ENCODE results near the gene KIF4B. TPM values are rescaled to one million over a fixed set of nuclear protein-coding genes. Genes with fewer than 3 reads are reported as not detected.
A peak's percentile ranks its signal among the peaks of the same experiment; 100 is the strongest.

KIF4B gene, protein sequence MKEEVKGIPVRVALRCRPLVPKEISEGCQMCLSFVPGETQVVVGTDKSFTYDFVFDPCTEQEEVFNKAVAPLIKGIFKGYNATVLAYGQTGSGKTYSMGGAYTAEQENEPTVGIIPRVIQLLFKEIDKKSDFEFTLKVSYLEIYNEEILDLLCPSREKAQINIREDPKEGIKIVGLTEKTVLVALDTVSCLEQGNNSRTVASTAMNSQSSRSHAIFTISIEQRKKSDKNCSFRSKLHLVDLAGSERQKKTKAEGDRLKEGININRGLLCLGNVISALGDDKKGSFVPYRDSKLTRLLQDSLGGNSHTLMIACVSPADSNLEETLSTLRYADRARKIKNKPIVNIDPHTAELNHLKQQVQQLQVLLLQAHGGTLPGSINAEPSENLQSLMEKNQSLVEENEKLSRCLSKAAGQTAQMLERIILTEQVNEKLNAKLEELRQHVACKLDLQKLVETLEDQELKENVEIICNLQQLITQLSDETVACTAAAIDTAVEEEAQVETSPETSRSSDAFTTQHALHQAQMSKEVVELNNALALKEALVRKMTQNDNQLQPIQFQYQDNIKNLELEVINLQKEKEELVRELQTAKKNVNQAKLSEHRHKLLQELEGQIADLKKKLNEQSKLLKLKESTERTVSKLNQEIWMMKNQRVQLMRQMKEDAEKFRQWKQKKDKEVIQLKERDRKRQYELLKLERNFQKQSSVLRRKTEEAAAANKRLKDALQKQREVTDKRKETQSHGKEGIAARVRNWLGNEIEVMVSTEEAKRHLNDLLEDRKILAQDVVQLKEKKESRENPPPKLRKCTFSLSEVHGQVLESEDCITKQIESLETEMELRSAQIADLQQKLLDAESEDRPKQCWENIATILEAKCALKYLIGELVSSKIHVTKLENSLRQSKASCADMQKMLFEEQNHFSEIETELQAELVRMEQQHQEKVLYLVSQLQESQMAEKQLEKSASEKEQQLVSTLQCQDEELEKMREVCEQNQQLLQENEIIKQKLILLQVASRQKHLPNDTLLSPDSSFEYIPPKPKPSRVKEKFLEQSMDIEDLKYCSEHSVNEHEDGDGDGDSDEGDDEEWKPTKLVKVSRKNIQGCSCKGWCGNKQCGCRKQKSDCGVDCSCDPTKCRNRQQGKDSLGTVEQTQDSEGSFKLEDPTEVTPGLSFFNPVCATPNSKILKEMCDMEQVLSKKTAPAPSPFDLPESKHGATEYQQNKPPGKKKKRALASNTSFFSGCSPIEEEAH
- total RNA-seq (under 1 TPM; 0.11 to 0.20 TPM), polyA plus RNA-seq (ENCODE audit: insufficient read length in 2 of 2) (under 1 TPM; 0.11 to 0.14 TPM)
- long read RNA-seq, donor 1, result 0 reads
- long read RNA-seq, donor 2, result 0 reads
- long read RNA-seq, donor 3, result 0 reads
- long read RNA-seq, donor 4, result 0 reads

DNA sequence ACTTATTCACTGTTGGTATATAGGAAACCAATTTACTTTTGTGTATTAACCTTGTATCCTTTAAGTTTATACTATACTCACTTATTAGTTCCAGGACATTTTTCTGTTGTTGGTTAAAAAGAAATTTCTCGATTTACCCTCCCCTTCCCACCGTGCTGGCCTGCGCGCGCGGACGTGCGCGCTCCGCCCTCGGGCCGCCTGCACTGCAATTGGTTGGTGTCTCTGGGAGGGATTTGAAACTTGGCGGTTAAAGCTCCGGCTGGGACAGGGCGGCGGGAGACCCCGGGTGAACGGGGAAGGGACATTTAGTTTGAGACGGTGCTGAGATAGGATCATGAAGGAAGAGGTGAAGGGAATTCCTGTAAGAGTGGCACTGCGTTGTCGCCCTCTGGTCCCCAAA, at the start of gene KIF4B:
TSS of gene KIF4B (plus strand) at position 230 of the 400 bp plus-strand sequence. CDS start at position 335, 105 bp downstream.
- WGBS (ENCODE audit: insufficient coverage), result 94% methylated on average over 16 of the region's 21 CpGs
- H3K27ac ChIP-seq (ENCODE audit: low read depth, low read length), result no peak within 1 kb of the TSS

DNA sequence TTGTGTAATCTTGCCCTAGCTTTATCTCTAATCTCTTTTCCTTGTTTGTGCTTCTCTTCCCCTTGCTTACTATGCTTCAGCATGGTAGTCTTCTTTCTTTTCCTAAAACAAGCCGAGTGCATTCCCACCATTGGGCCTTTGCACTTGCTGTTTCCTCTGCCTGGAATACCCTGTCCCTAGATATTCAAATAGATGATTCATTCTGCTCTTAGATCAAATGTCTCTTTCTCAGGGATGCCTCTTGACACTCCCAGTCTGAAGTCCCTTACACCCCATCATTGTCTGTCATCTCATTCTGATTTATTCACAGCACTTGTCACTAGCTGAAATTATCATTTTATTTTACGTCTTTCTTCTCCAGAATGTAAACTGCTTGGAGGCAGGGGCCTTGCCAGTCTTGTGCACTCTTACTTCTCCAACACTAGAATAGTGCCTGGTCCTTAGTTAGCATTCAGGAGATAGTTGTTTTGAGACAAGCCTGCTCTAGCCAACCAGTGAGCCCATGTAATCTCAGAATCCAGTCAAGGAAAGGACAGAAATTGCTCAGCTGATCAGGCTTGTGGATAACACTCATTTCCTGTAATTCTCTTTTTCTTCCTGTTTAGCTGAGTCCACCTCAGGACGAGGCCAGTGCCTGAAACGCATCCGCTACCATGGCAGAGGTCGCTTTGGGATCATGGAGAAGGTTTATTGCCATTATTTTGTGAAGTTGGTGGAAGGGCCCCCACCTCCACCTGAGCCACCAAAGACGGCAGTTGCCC, 47.3 kb upstream of the KIF4B start:
- Histone ChIP-seq H3K27ac (ENCODE audit: low read depth, low read length) (no peak overlapping the region), H3K36me3 (ENCODE audit: control insufficient read depth, insufficient read depth, low read length) (peaks cover 3% of the 10 kb centered on the region), H3K4me3 (ENCODE audit: low read depth, low read length) (no peak overlapping the region), H3K9me3 (ENCODE audit: control insufficient read depth, insufficient read depth, low read length) (no peaks in the 10 kb centered on the region), H3K4me1 (ENCODE audit: control insufficient read depth, insufficient read depth, low read length) (no peaks in the 10 kb centered on the region), H3K27me3 (ENCODE audit: control insufficient read depth, insufficient read depth, low read length) (no peaks in the 10 kb centered on the region)
- 97% methylated on average over 3 of the region's 7 CpGs for WGBS (ENCODE audit: insufficient coverage)
- DNase-seq (ENCODE audit: low read depth in 4 of 6, low spot score in 6 of 6), result no peak

More for the DNA sequence above, at the start of gene KIF4B:
- H3K36me3 ChIP-seq (ENCODE audit: control insufficient read depth, insufficient read depth, low read length), result no peaks in the 10 kb centered on the region
- H3K4me3 ChIP-seq (ENCODE audit: low read depth, low read length), result no peak within 1 kb of the TSS
- H3K27me3 ChIP-seq (ENCODE audit: control insufficient read depth, insufficient read depth, low read length), result no peaks in the 10 kb centered on the region
- no peaks in the 10 kb centered on the region for H3K9me3 ChIP-seq (ENCODE audit: control insufficient read depth, insufficient read depth, low read length)
- DNase-seq (ENCODE audit: low read depth in 4 of 6, low spot score in 6 of 6), result no peak
- H3K4me1 ChIP-seq (ENCODE audit: control insufficient read depth, insufficient read depth, low read length), result no peaks in the 10 kb centered on the region

DNA sequence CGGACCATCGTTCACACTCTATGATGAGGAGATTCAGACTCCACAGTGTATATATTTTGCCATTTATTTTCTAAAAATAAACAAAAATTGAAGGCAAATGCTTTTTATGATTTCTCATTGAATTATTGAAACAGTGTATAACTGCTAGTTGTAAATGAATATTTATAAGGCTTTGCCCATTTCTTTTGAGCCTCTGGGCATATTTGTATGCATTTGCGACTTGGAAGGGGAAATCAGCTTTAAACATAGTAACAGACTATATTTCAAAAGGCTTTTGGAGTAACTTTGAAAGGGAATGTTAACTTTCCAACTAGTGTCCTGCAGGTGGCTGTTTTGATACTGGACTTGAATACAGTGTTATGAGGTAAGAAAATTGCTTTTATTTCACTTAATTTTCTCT, 46.7 kb upstream of the KIF4B start:
- no peak for DNase-seq (ENCODE audit: low read depth in 4 of 6, low spot score in 6 of 6)
- no peaks in the 10 kb centered on the region for H3K9me3 ChIP-seq (ENCODE audit: control insufficient read depth, insufficient read depth, low read length)
- H3K4me3 ChIP-seq (ENCODE audit: low read depth, low read length), result no peak overlapping the region
- H3K4me1 ChIP-seq (ENCODE audit: control insufficient read depth, insufficient read depth, low read length), result no peaks in the 10 kb centered on the region
- peaks cover 3% of the 10 kb centered on the region for H3K36me3 ChIP-seq (ENCODE audit: control insufficient read depth, insufficient read depth, low read length)
- no peaks in the 10 kb centered on the region for H3K27me3 ChIP-seq (ENCODE audit: control insufficient read depth, insufficient read depth, low read length)
- no peak overlapping the region for H3K27ac ChIP-seq (ENCODE audit: low read depth, low read length)
- whole genome bisulfite sequencing (ENCODE audit: insufficient coverage), result no CpG with 5 or more reads among the region's 3 CpGs

DNA sequence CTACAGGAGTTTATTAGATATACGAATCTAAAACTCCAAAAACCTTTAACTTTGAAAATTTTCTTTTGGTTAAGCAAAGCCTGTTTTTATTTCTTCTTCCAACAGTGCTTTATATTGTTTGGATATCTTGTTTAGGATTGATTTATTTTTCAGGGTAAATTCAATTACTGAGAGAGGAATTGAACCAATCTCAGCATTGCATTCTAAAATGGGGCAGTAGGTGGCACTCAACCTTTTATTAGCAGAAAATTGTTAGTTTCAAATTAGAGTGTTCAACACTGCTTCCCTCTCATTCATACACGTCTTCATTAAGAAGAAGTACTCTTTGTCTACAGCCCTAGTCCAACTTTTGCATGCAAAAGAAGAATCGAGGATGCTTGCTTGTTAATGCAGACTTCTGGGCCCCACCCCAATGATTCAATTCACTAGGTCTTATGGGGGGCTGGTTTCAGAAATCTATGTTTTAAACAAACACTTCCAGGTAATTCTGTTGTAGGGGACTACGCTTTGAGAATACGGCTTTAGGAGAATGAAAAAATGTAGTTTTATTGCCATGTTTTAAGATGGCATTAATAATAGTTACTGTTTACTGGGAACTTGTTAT, 46.0 kb upstream of the KIF4B start:
- Histone ChIP-seq H3K36me3 (ENCODE audit: control insufficient read depth, insufficient read depth, low read length) (peaks cover 3% of the 10 kb centered on the region), H3K4me1 (ENCODE audit: control insufficient read depth, insufficient read depth, low read length) (no peaks in the 10 kb centered on the region), H3K27me3 (ENCODE audit: control insufficient read depth, insufficient read depth, low read length) (no peaks in the 10 kb centered on the region), H3K27ac (ENCODE audit: low read depth, low read length) (no peak overlapping the region), H3K4me3 (ENCODE audit: low read depth, low read length) (no peak overlapping the region), H3K9me3 (ENCODE audit: control insufficient read depth, insufficient read depth, low read length) (no peaks in the 10 kb centered on the region)
- DNase-seq (ENCODE audit: low read depth in 4 of 6, low spot score in 6 of 6), result peak in 2 of 6 donors; percentile 42 to 86
- no CpG with 5 or more reads among the region's 5 CpGs for whole genome bisulfite sequencing (ENCODE audit: insufficient coverage)

DNA sequence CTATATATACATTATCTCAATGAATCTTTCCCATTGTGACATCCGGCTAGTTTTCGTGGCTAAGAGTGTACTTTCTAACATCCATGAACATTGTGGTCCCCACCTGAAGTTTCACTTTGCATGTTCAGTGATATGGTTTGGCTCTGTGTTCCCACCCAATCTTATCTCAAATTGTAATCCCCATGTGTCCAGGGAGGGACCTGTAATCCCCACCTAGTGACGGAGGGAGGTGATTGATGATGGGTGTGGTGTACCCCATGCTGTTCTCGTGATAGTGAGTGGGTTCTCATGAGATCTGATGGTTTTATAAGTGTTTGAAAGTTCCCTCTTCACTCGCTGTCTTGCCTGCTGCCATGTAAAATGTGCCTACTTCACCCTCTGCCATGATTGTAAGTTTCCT, 44.6 kb upstream of the KIF4B start:
- H3K4me3 ChIP-seq (ENCODE audit: low read depth, low read length), result no peak overlapping the region
- H3K36me3 ChIP-seq (ENCODE audit: control insufficient read depth, insufficient read depth, low read length), result peaks cover 3% of the 10 kb centered on the region
- no peaks in the 10 kb centered on the region for H3K9me3 ChIP-seq (ENCODE audit: control insufficient read depth, insufficient read depth, low read length)
- H3K27me3 ChIP-seq (ENCODE audit: control insufficient read depth, insufficient read depth, low read length), result no peaks in the 10 kb centered on the region
- WGBS (ENCODE audit: insufficient coverage), result no CpG with 5 or more reads among the region's 5 CpGs
- DNase-seq (ENCODE audit: low read depth in 4 of 6, low spot score in 6 of 6), result no peak
- no peak overlapping the region for H3K27ac ChIP-seq (ENCODE audit: low read depth, low read length)
- no peaks in the 10 kb centered on the region for H3K4me1 ChIP-seq (ENCODE audit: control insufficient read depth, insufficient read depth, low read length)

DNA sequence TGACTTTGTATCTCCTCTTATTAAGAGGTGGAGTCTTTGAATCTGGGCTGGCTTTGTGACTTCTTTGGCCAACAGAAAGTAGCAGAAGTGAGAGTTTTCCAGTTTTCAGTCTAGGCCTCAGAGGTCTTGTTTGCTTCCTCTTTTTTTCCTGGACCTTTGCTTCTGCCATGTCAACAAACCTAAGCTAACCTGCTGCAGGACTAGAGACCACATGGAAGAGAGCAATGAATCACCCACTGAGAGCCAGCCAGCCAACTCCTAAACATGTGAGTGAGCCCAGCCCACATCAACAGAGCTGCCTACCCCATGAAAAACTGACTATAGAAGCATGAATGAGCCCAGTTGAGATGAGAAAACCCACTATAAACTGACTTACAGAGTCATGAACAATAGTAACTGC, 42.8 kb upstream of the KIF4B start:
- Histone ChIP-seq H3K9me3 (ENCODE audit: control insufficient read depth, insufficient read depth, low read length) (no peaks in the 10 kb centered on the region), H3K4me3 (ENCODE audit: low read depth, low read length) (no peak overlapping the region), H3K4me1 (ENCODE audit: control insufficient read depth, insufficient read depth, low read length) (no peaks in the 10 kb centered on the region), H3K27me3 (ENCODE audit: control insufficient read depth, insufficient read depth, low read length) (no peaks in the 10 kb centered on the region), H3K36me3 (ENCODE audit: control insufficient read depth, insufficient read depth, low read length) (peaks cover 3% of the 10 kb centered on the region), H3K27ac (ENCODE audit: low read depth, low read length) (no peak overlapping the region)
- DNase-seq (ENCODE audit: low read depth in 4 of 6, low spot score in 6 of 6), result no peak

DNA sequence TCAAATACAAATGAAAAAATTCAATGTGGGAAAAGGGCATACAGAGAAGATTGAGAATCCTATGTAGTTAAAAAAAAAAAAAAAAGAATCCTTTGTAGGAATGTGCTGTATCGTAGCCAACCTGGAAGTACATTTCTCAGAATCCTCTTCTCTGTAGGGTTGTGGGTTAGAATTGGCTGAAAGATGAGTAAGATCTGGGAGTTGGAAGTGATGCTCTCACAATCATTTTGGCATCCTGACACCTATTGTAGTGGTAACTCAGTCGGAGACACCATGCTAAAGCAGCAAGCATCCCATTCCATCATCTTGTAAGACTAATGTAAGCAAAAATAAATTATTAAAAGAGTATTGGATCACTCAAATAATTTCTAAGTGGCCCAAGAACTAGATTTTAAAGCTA, 42.1 kb upstream of the KIF4B start:
- DNase-seq (ENCODE audit: low read depth in 4 of 6, low spot score in 6 of 6), result no peak

DNA sequence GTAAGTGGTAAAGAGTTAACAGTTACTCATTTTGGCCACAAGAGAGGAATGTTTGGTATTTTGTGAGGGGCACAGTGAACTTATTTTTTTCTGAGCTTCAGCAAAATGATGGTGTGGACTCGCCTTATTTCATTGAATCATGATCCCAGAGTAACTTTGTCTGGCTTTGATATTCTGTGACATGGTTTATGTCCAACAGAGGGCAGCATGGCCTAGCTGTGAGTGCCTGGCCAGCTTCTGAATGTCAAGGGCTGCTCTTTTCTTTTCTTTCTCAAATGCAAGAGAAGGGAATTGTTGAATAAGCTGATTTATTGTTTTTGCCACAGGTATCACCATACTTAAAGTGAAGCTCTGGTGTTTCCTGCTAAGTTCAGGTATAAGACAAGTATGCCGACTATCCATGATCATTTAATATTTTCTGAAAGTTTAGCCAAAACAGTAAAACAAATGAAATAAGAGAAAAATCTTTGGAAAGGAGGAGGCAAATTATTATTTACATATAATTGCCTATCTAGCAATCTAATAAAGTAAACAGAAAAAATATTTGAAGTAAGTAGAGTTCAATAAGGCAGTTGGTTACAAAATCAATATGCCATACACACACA, 41.0 kb upstream of the KIF4B start:
- peak in 5 of 6 donors; percentile 43 to 91 (median 50) for DNase-seq (ENCODE audit: low read depth in 4 of 6, low spot score in 6 of 6)
- no CpG with 5 or more reads among the region's 2 CpGs for WGBS (ENCODE audit: insufficient coverage)
- no peak overlapping the region for H3K4me3 ChIP-seq (ENCODE audit: low read depth, low read length)

More for the DNA sequence above, 42.1 kb upstream of the KIF4B start:
- H3K4me1 ChIP-seq (ENCODE audit: control insufficient read depth, insufficient read depth, low read length), result no peaks in the 10 kb centered on the region
- peaks cover 3% of the 10 kb centered on the region for H3K36me3 ChIP-seq (ENCODE audit: control insufficient read depth, insufficient read depth, low read length)
- no CpG with 5 or more reads among the region's 2 CpGs for WGBS (ENCODE audit: insufficient coverage)
- H3K9me3 ChIP-seq (ENCODE audit: control insufficient read depth, insufficient read depth, low read length), result no peaks in the 10 kb centered on the region
- no peaks in the 10 kb centered on the region for H3K27me3 ChIP-seq (ENCODE audit: control insufficient read depth, insufficient read depth, low read length)
- no peak overlapping the region for H3K27ac ChIP-seq (ENCODE audit: low read depth, low read length)
- no peak overlapping the region for H3K4me3 ChIP-seq (ENCODE audit: low read depth, low read length)

More for the DNA sequence above, 41.0 kb upstream of the KIF4B start:
- H3K9me3 ChIP-seq (ENCODE audit: control insufficient read depth, insufficient read depth, low read length), result no peaks in the 10 kb centered on the region
- no peaks in the 10 kb centered on the region for H3K4me1 ChIP-seq (ENCODE audit: control insufficient read depth, insufficient read depth, low read length)
- H3K36me3 ChIP-seq (ENCODE audit: control insufficient read depth, insufficient read depth, low read length), result peaks cover 3% of the 10 kb centered on the region
- H3K27me3 ChIP-seq (ENCODE audit: control insufficient read depth, insufficient read depth, low read length), result no peaks in the 10 kb centered on the region
- H3K27ac ChIP-seq (ENCODE audit: low read depth, low read length), result no peak overlapping the region

Measured in spinal cord (tissue), 10 donors.